Esophagus muscularis mucosa (tissue), 4 donors: ENCODE results near the gene MYCBPAP. TPM values are rescaled to one million over a fixed set of nuclear protein-coding genes. Genes with fewer than 3 reads are reported as not detected.

ENCODE experiments used
- DNase-seq: peaks from one replicate; pipeline ENCODE4 v3.0.0-alpha.2; 2017; ENCODE audit errors: extremely low spot score
- H3K27ac ChIP-seq, 4 donors: fragments of 200-600 bp; sonication (generic); replicated peaks in 1 of 4; 1 replicate in 3 of 4; 2 replicates in 1 of 4; pipeline ENCODE4 v1.5.1; 2016 to 2019; ENCODE audit warnings: mild to moderate bottlenecking in 1 of 4
- H3K27me3 ChIP-seq, 4 donors: fragments of 200-600 bp; sonication (generic); one replicate each; pipeline versions ENCODE4 v1.5.1 to v1.6.0; 2016 to 2019
- H3K36me3 ChIP-seq, 4 donors: fragments of 200-600 bp; sonication (generic); one replicate each; pipeline ENCODE4 v1.5.1; 2016 to 2019
- H3K4me1 ChIP-seq, 4 donors: fragments of 200-600 bp; sonication (generic); one replicate each; pipeline ENCODE4 v1.5.1; 2016 to 2019
- H3K4me3 ChIP-seq, 4 donors: fragments of 200-600 bp; sonication (generic); 1 replicate in 2 of 4; 2 replicates in 2 of 4; pipeline ENCODE4 v1.5.1; 2016 to 2019; ENCODE audit warnings: mild to moderate bottlenecking in 4 of 4, moderate library complexity in 1 of 4
- H3K9me3 ChIP-seq, 4 donors: fragments of 200-600 bp; sonication (generic); 1 replicate in 3 of 4; 2 replicates in 1 of 4; pipeline ENCODE4 v1.5.1; 2016 to 2019
- CTCF ChIP-seq, 3 experiments: fragments of 200-600 bp in 2 of 3; fragments of 450-650 bp in 1 of 3; sonication (generic) in 2 of 3; IDR thresholded peaks; one replicate each; pipeline ENCODE4 v1.5.1; 2017 to 2019; ENCODE audit warnings: antibody characterized with exemption in 3 of 3, mild to moderate bottlenecking in 2 of 3, moderate library complexity in 1 of 3
- EP300 ChIP-seq: sonication (generic); formaldehyde crosslinking; IDR thresholded peaks from one replicate; pipeline ENCODE4 v1.6.1; 2017; ENCODE audit warnings: antibody characterized with exemption
- POLR2A ChIP-seq: fragments of 450-650 bp; IDR thresholded peaks from one replicate; pipeline ENCODE4 v1.6.1; 2017; ENCODE audit warnings: antibody characterized with exemption, moderate library complexity, mild to moderate bottlenecking, low read depth
- POLR2AphosphoS5 ChIP-seq, 2 donors: sonication (generic); formaldehyde crosslinking; IDR thresholded peaks; one replicate each; pipeline ENCODE4 v1.6.1; 2017; ENCODE audit warnings: antibody characterized with exemption in 2 of 2
- WGBS: methylation state at CpG from one replicate; pipeline ENCODE4 v1.1.5; 2018; 5-methylcytosine and 5-hydroxymethylcytosine counted together
- intact Hi-C: fragments of 100-400 bp; cut with DNase I; formaldehyde crosslinking; loops from one replicate; pipeline ENCODE4 v1.15.1; 2023
- total RNA-seq, 4 donors: library from RNA; depleted of rRNA; stranded (reverse); fragments of >200 nt; gene quantifications; one replicate each; pipeline versions ENCODE4 v1.1.0 to v1.2.1, GENCODE V29; 2016

Gene MYCBPAP
- total RNA-seq, 4 donors from 2014 or later: 0.33 to 1.6 (median 1.2) TPM; not detected in 1

- Histone ChIP-seq H3K4me1 (peaks cover 17 to 25% (median 19%) of the 10 kb centered on the region in 4 donors), H3K36me3 (peaks cover 0 to 19% (median 0%) of the 10 kb centered on the region in 4 donors), H3K27me3 (peaks cover 0 to 2% (median 0%) of the 10 kb centered on the region in 4 donors), H3K27ac (no peak overlapping the region), H3K9me3 (no peaks in the 10 kb centered on the region), H3K4me3 (no peak overlapping the region)
- TF ChIP-seq EP300: no peak
- no peak for TF ChIP-seq POLR2AphosphoS5 (IDR thresholded peaks at IDR 0.05)
- no peak for TF ChIP-seq POLR2A
- no peak for TF ChIP-seq CTCF (IDR thresholded peaks at IDR 0.05)
- no peak for DNase-seq
- WGBS: 82% methylated on average over 12 of the region's 15 CpGs
- intact Hi-C loops: loop anchor here (10.0 kb wide), 1 partner anchor 415 kb away; no protein-coding TSS in a partner anchor
Measured at GRCh38 chr17:50539762-50540559, 31.7 kb downstream of the MYCBPAP start.

- intact Hi-C loops: loop anchor here (10.0 kb wide), 1 partner anchor 414 kb away; no protein-coding TSS in a partner anchor
- no peak for TF ChIP-seq CTCF (IDR thresholded peaks at IDR 0.05)
- TF ChIP-seq POLR2AphosphoS5 (IDR thresholded peaks at IDR 0.05): no peak
- TF ChIP-seq POLR2A: no peak
- no peak for TF ChIP-seq EP300
- Histone ChIP-seq H3K27ac (peak overlapping the region in 2 of 4 donors; percentile 64 to 66), H3K4me1 (peaks cover 17 to 25% (median 19%) of the 10 kb centered on the region in 4 donors), H3K4me3 (no peak overlapping the region), H3K27me3 (no peaks in the 10 kb centered on the region), H3K9me3 (no peaks in the 10 kb centered on the region), H3K36me3 (peaks cover 0 to 19% (median 0%) of the 10 kb centered on the region in 4 donors)
- no peak for DNase-seq
- 92% methylated on average over 6 of the region's 11 CpGs for WGBS
Measured at GRCh38 chr17:50540560-50541401, 32.5 kb downstream of the MYCBPAP start.

GRCh38 chr17:50541402-50541715 lies 33.1 kb downstream of the MYCBPAP start:
- H3K27ac ChIP-seq: peak overlapping the region; percentile 64 to 78 (median 68)
- intact Hi-C loops: loop anchor here (10.0 kb wide), 1 partner anchor 413 kb away; no protein-coding TSS in a partner anchor

More at GRCh38 chr17:50541402-50541715, 33.1 kb downstream of the MYCBPAP start:
- Histone ChIP-seq H3K9me3 (no peaks in the 10 kb centered on the region), H3K4me3 (peak overlapping the region; percentile 60 to 77 (median 68)), H3K36me3 (peaks cover 0 to 19% (median 0%) of the 10 kb centered on the region in 4 donors), H3K4me1 (peaks cover 18 to 25% (median 21%) of the 10 kb centered on the region in 4 donors), H3K27me3 (no peaks in the 10 kb centered on the region)
- whole genome bisulfite sequencing: 60% methylated on average over 8 of the region's 9 CpGs
- DNase-seq: no peak
- TF ChIP-seq POLR2A: no peak
- no peak for TF ChIP-seq EP300
- TF ChIP-seq POLR2AphosphoS5 (IDR thresholded peaks at IDR 0.05): no peak
- no peak for TF ChIP-seq CTCF (IDR thresholded peaks at IDR 0.05)
